ENCODE data around the gene RYR3.

Gene RYR3

DNA sequence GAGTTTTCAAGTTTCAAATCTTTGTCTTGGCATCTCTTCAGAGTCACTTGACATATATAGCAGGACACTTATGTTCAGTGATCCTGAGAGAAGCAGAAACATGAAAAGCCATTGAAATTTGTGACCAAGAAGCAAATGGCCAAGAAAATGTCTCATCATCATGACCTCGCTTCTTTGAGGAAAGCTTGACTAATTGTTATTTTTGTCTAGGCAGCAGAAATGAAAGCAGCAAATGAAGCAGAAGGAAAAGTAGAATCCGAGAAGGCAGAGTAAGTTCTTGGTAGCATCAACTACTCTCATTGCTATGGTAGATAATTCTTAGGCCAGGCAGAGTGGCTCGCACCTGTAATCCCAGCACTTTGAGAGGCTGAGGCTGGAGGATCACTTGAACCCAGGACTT is 529.8 kb downstream of the RYR3 start:
- Histone ChIP-seq H2AFZ (ENCODE audit: low read length) (no peak overlapping the region), H3K9me3 (ENCODE audit: insufficient read depth, low read depth, low read length) (no peaks in the 10 kb centered on the region), H3K4me1 (ENCODE audit: insufficient read depth, low read length, poor library complexity, severe bottlenecking) (no peaks in the 10 kb centered on the region), H3K4me2 (ENCODE audit: low read depth, low read length, poor library complexity, severe bottlenecking) (no peak overlapping the region), H3K36me3 (ENCODE audit: insufficient read depth, low read length) (no peaks in the 10 kb centered on the region), H4K20me1 (ENCODE audit: insufficient read depth, low read length, poor library complexity, severe bottlenecking) (no peaks in the 10 kb centered on the region), H3K27me3 (ENCODE audit: insufficient read depth, low read length, poor library complexity, severe bottlenecking) (no peaks in the 10 kb centered on the region), H3K4me3 (ENCODE audit: low read length, poor library complexity, severe bottlenecking) (no peak overlapping the region), H3F3A (ENCODE audit: low read depth) (no peaks in the 10 kb centered on the region), H3K9ac (ENCODE audit: low read depth, low read length, poor library complexity, severe bottlenecking) (no peak overlapping the region), H3K9me2 (replicated peaks; ENCODE audit: low read depth, low read length) (no peaks in the 10 kb centered on the region), H3K79me2 (ENCODE audit: insufficient read depth, low read length) (no peaks in the 10 kb centered on the region)
- no peak for TF ChIP-seq EZH2phosphoT487 (IDR thresholded peaks at IDR 0.05; ENCODE audit: borderline replicate concordance)
- TF ChIP-seq, protein P1, sequence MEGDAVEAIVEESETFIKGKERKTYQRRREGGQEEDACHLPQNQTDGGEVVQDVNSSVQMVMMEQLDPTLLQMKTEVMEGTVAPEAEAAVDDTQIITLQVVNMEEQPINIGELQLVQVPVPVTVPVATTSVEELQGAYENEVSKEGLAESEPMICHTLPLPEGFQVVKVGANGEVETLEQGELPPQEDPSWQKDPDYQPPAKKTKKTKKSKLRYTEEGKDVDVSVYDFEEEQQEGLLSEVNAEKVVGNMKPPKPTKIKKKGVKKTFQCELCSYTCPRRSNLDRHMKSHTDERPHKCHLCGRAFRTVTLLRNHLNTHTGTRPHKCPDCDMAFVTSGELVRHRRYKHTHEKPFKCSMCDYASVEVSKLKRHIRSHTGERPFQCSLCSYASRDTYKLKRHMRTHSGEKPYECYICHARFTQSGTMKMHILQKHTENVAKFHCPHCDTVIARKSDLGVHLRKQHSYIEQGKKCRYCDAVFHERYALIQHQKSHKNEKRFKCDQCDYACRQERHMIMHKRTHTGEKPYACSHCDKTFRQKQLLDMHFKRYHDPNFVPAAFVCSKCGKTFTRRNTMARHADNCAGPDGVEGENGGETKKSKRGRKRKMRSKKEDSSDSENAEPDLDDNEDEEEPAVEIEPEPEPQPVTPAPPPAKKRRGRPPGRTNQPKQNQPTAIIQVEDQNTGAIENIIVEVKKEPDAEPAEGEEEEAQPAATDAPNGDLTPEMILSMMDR (conservative IDR thresholded peaks at IDR 0.05; ENCODE audit: low read length) = no peak

DNA sequence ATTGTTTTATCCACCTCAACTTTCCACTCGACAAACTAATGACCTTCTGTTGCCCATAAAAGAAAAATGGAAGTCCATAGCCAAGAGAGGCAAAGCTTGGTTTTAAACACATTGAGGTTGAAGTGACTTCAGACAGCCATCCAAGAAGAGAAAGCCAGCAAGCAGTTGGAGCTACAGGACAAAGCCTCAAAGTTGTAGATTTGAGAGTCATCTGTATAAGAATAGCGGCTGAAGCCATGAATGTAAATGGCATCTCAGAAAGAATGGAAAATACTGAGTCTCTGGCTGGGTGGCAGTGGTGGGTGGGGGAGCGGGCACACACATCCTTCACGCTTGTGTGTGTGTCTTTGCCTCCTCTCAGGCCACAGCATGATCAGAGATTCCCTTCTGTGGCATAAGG is 533.4 kb downstream of the RYR3 start:
- Histone ChIP-seq H3K9ac (ENCODE audit: low read depth, low read length, poor library complexity, severe bottlenecking) (no peak overlapping the region), H3K9me2 (replicated peaks; ENCODE audit: low read depth, low read length) (no peaks in the 10 kb centered on the region), H3F3A (ENCODE audit: low read depth) (no peaks in the 10 kb centered on the region), H4K20me1 (ENCODE audit: insufficient read depth, low read length, poor library complexity, severe bottlenecking) (no peaks in the 10 kb centered on the region), H3K27me3 (ENCODE audit: insufficient read depth, low read length, poor library complexity, severe bottlenecking) (no peaks in the 10 kb centered on the region), H3K4me1 (ENCODE audit: insufficient read depth, low read length, poor library complexity, severe bottlenecking) (no peaks in the 10 kb centered on the region), H3K36me3 (ENCODE audit: insufficient read depth, low read length) (no peaks in the 10 kb centered on the region), H3K4me3 (ENCODE audit: low read length, poor library complexity, severe bottlenecking) (no peak overlapping the region), H3K4me2 (ENCODE audit: low read depth, low read length, poor library complexity, severe bottlenecking) (no peak overlapping the region), H2AFZ (ENCODE audit: low read length) (no peak overlapping the region), H3K79me2 (ENCODE audit: insufficient read depth, low read length) (no peaks in the 10 kb centered on the region), H3K9me3 (ENCODE audit: insufficient read depth, low read depth, low read length) (no peaks in the 10 kb centered on the region)
- TF ChIP-seq, protein P1 (conservative IDR thresholded peaks at IDR 0.05; ENCODE audit: low read length) = no peak
- no peak for TF ChIP-seq EZH2phosphoT487 (IDR thresholded peaks at IDR 0.05; ENCODE audit: borderline replicate concordance)

DNA sequence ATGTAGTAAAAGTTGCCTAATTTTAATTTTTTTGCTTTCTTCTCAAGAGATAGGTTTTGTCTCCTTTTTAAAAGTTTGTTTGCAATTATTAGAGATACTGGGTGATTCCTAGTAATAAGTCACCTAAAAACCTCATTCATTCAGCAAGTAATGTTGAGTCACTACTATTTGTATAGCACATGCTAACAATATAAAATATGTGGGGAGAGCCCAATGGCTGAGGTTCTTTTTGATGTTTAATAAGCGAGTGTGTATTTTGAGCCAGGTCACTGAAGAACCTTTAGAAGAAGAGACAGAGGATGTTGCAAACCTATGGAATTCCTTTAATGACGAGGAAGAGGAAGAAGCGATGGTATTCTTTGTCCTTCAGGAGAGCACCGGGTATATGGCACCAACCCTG is 533.8 kb downstream of the RYR3 start:
- Histone ChIP-seq H3K36me3 (ENCODE audit: insufficient read depth, low read length) (no peaks in the 10 kb centered on the region), H2AFZ (ENCODE audit: low read length) (no peak overlapping the region), H3K4me1 (ENCODE audit: insufficient read depth, low read length, poor library complexity, severe bottlenecking) (no peaks in the 10 kb centered on the region), H3F3A (ENCODE audit: low read depth) (no peaks in the 10 kb centered on the region), H3K79me2 (ENCODE audit: insufficient read depth, low read length) (no peaks in the 10 kb centered on the region), H3K27me3 (ENCODE audit: insufficient read depth, low read length, poor library complexity, severe bottlenecking) (no peaks in the 10 kb centered on the region), H4K20me1 (ENCODE audit: insufficient read depth, low read length, poor library complexity, severe bottlenecking) (no peaks in the 10 kb centered on the region), H3K4me2 (ENCODE audit: low read depth, low read length, poor library complexity, severe bottlenecking) (no peak overlapping the region), H3K9me3 (ENCODE audit: insufficient read depth, low read depth, low read length) (no peaks in the 10 kb centered on the region), H3K4me3 (ENCODE audit: low read length, poor library complexity, severe bottlenecking) (no peak overlapping the region), H3K9ac (ENCODE audit: low read depth, low read length, poor library complexity, severe bottlenecking) (no peak overlapping the region), H3K9me2 (replicated peaks; ENCODE audit: low read depth, low read length) (no peaks in the 10 kb centered on the region)
- no peak for TF ChIP-seq EZH2phosphoT487 (IDR thresholded peaks at IDR 0.05; ENCODE audit: borderline replicate concordance)

DNA sequence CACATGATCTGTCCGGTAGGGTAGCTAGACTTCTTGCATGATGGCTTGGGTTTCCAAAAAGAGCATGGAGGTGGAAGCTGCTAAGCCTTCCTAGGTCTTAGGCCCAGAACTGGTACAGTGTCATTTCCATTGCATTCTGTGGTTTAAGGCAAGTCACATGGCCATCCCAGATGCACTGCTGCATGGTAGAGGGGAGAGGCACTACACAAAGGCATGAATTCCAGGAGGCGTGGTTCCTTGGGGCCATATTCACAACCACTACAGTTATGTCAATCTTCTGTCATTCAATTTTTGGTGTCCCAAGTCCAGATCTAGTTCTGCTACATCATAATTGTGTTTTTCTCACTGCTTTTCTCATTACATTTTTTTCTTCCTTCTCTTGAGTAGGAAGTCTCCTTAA is 535.4 kb downstream of the RYR3 start:
- Histone ChIP-seq H3K4me2 (ENCODE audit: low read depth, low read length, poor library complexity, severe bottlenecking) (no peak overlapping the region), H3K36me3 (ENCODE audit: insufficient read depth, low read length) (no peaks in the 10 kb centered on the region), H4K20me1 (ENCODE audit: insufficient read depth, low read length, poor library complexity, severe bottlenecking) (no peaks in the 10 kb centered on the region), H3K79me2 (ENCODE audit: insufficient read depth, low read length) (no peaks in the 10 kb centered on the region), H3K4me1 (ENCODE audit: insufficient read depth, low read length, poor library complexity, severe bottlenecking) (no peaks in the 10 kb centered on the region), H2AFZ (ENCODE audit: low read length) (no peak overlapping the region), H3K9me2 (replicated peaks; ENCODE audit: low read depth, low read length) (no peaks in the 10 kb centered on the region), H3K9ac (ENCODE audit: low read depth, low read length, poor library complexity, severe bottlenecking) (no peak overlapping the region), H3K27me3 (ENCODE audit: insufficient read depth, low read length, poor library complexity, severe bottlenecking) (no peaks in the 10 kb centered on the region), H3F3A (ENCODE audit: low read depth) (no peaks in the 10 kb centered on the region), H3K9me3 (ENCODE audit: insufficient read depth, low read depth, low read length) (no peaks in the 10 kb centered on the region), H3K4me3 (ENCODE audit: low read length, poor library complexity, severe bottlenecking) (no peak overlapping the region)
- TF ChIP-seq EZH2phosphoT487 (IDR thresholded peaks at IDR 0.05; ENCODE audit: borderline replicate concordance) = no peak
- TF ChIP-seq, protein P1 (conservative IDR thresholded peaks at IDR 0.05; ENCODE audit: low read length) = no peak
